BLaER1 (cell line): Measurements from ENCODE around the gene DISP3.

Experiments
- H3K27ac ChIP-seq: shearing (Covaris generic); formaldehyde crosslinking; 2 replicates; pipeline ENCODE4 v1.8.1; 2022
- H3K27me3 ChIP-seq: shearing (Covaris generic); formaldehyde crosslinking; 2 replicates; pipeline ENCODE4 v1.8.1; 2022
- H3K36me3 ChIP-seq: shearing (Covaris generic); formaldehyde crosslinking; 2 replicates; pipeline ENCODE4 v1.8.1; 2022
- H3K4me1 ChIP-seq: shearing (Covaris generic); formaldehyde crosslinking; 2 replicates; pipeline ENCODE4 v1.8.1; 2022
- H3K4me2 ChIP-seq: shearing (Covaris generic); formaldehyde crosslinking; 2 replicates; pipeline ENCODE4 v1.8.1; 2022
- H3K4me3 ChIP-seq: shearing (Covaris generic); formaldehyde crosslinking; 2 replicates; pipeline ENCODE4 v1.8.1; 2022
- H3K9ac ChIP-seq: shearing (Covaris generic); formaldehyde crosslinking; 2 replicates; pipeline ENCODE4 v1.8.1; 2022
- H3K9me3 ChIP-seq: shearing (Covaris generic); formaldehyde crosslinking; 2 replicates; pipeline ENCODE4 v1.8.1; 2022
- H4K20me1 ChIP-seq: shearing (Covaris generic); formaldehyde crosslinking; 2 replicates; pipeline ENCODE4 v1.8.1; 2022
- Cebpa-rat ChIP-seq: shearing (Covaris generic); IDR thresholded peaks from 2 replicates; pipeline ENCODE4 v1.8.1; 2022

The DISP3 gene

GRCh38 chr1:11484321-11484655, 5.3 kb downstream of the DISP3 start:
- H3K27me3 ChIP-seq, result peaks cover 17% of the 10 kb centered on the region; the same call in 1 of the 2 replicates
- no peak overlapping the region for H3K27ac ChIP-seq
- no peak overlapping the region for H3K4me3 ChIP-seq
- H3K9ac ChIP-seq, result no peak overlapping the region
- no peak for TF ChIP-seq Cebpa-rat
- peaks cover 29% of the 10 kb centered on the region for H3K4me1 ChIP-seq
- peaks cover 79% of the 10 kb centered on the region for H4K20me1 ChIP-seq
- no peaks in the 10 kb centered on the region for H3K9me3 ChIP-seq
- H3K4me2 ChIP-seq, result peak overlapping the region; percentile 43
- H3K36me3 ChIP-seq, result no peaks in the 10 kb centered on the region

DNA sequence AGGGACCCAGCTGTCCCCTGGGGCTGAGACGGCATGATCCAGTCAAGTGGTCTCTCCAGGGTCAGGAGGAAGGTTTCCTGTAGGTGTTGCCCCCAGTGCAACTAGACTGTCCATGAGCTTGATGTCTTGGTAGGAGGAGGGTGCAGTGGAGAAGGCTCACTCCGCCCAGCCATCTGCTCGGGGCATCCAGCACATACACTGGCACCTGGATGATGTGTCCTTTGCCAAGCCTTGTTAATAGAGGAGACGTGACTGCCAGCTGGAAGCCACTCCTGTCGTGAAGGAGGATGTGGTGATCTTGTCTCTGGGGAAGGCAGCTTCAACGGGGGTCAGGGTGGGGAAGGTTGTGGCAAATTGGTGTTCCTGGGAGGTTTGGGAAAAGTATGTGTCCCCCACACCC, 6.2 kb downstream of the DISP3 start:
- Histone ChIP-seq H3K4me1 (peaks cover 21% of the 10 kb centered on the region), H3K27me3 (peaks cover 17% of the 10 kb centered on the region; the same call in 1 of the 2 replicates), H4K20me1 (peaks cover 78% of the 10 kb centered on the region), H3K9me3 (no peaks in the 10 kb centered on the region), H3K9ac (no peak overlapping the region), H3K27ac (no peak overlapping the region), H3K36me3 (no peaks in the 10 kb centered on the region), H3K4me3 (no peak overlapping the region), H3K4me2 (peak overlapping the region; percentile 43)
- TF ChIP-seq Cebpa-rat, result no peak

- peaks cover 9% of the 10 kb centered on the region; the same call in 1 of the 2 replicates for H3K27me3 ChIP-seq
- no peak overlapping the region for H3K27ac ChIP-seq
Measured at GRCh38 chr1:11486231-11487009, 7.5 kb downstream of the DISP3 start.

DNA sequence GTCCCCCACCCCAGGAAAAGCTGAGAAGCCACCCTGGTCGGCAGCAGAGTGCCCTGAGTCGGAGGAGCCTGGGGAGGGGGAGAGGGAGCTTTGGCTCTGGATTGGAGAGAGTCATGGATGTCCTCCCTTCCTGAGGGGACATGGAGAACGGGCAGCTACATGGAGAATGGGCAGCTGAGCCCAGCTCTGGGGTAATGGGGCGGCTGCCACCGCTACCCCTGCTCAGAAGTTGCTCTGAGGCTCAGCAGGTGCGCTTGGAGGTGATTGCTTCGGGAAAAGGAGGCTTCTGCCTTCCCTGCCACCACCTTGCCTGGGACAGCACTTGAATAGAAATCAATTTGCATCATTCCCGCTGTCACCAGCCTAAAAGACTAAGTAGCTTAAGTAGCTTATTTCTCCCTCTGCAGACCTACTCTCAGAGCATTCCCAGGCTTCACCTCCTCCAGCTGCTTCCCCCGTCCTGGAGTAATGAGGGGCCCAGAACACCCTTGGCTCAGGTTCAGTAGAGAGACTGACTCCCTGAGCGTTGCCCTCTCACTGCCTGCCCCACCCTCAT, 8.3 kb downstream of the DISP3 start:
- TF ChIP-seq Cebpa-rat, result no peak
- no peaks in the 10 kb centered on the region for H3K9me3 ChIP-seq
- H3K4me1 ChIP-seq, result peaks cover 21% of the 10 kb centered on the region
- H3K36me3 ChIP-seq, result no peaks in the 10 kb centered on the region
- peaks cover 58% of the 10 kb centered on the region; the same call in 1 of the 2 replicates for H4K20me1 ChIP-seq
- H3K4me3 ChIP-seq, result no peak overlapping the region
- H3K4me2 ChIP-seq, result no peak overlapping the region
- peaks cover 6% of the 10 kb centered on the region; the same call in 1 of the 2 replicates for H3K27me3 ChIP-seq
- H3K9ac ChIP-seq, result no peak overlapping the region
- H3K27ac ChIP-seq, result no peak overlapping the region

More at GRCh38 chr1:11486231-11487009, 7.5 kb downstream of the DISP3 start:
- H3K4me1 ChIP-seq, result peaks cover 21% of the 10 kb centered on the region
- no peaks in the 10 kb centered on the region for H3K9me3 ChIP-seq
- H4K20me1 ChIP-seq, result peaks cover 66% of the 10 kb centered on the region; the same call in 1 of the 2 replicates
- no peaks in the 10 kb centered on the region for H3K36me3 ChIP-seq
- H3K4me3 ChIP-seq, result no peak overlapping the region
- no peak for TF ChIP-seq Cebpa-rat
- no peak overlapping the region for H3K9ac ChIP-seq
- no peak overlapping the region for H3K4me2 ChIP-seq

DNA sequence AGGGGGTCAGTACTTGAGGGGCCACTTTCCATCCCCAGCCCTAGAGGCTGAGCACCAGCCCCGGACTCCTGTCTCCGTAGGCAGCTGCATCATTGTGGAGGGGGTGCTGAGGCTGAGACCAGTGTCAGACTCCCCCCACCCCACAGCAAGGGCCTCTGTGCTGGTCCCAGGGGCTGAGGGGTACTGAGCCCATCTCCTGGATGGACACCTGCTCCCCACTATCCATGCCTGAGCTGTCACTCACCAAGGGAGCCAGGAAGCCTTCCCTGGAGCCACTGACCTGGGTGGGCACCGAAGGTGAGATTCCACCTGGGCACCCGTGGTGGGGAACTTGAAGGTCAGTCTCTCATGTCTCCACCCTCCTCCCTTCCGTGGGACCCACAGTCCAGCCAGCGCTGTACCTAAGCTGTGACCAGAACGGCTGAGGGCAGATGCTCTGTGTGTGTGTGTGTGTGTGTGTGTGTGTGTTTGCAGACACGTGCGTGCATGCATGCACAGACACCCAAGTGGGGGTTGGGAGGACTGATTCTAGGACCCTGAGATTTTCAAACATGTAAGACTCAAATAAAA, 9.3 kb downstream of the DISP3 start:
- H3K4me2 ChIP-seq, result no peak overlapping the region
- no peak for TF ChIP-seq Cebpa-rat
- H3K36me3 ChIP-seq, result no peaks in the 10 kb centered on the region
- H3K27ac ChIP-seq, result no peak overlapping the region
- H4K20me1 ChIP-seq, result peaks cover 48% of the 10 kb centered on the region; the same call in 1 of the 2 replicates
- H3K4me1 ChIP-seq, result peaks cover 21% of the 10 kb centered on the region
- no peaks in the 10 kb centered on the region for H3K9me3 ChIP-seq
- no peak overlapping the region for H3K9ac ChIP-seq
- H3K4me3 ChIP-seq, result no peak overlapping the region
- no peaks in the 10 kb centered on the region for H3K27me3 ChIP-seq

GRCh38 chr1:11488966-11489625, 10.1 kb downstream of the DISP3 start:
- TF ChIP-seq Cebpa-rat, result no peak
- no peaks in the 10 kb centered on the region for H3K36me3 ChIP-seq
- H3K9ac ChIP-seq, result no peak overlapping the region
- no peak overlapping the region for H3K4me2 ChIP-seq
- H3K27ac ChIP-seq, result no peak overlapping the region
- H3K27me3 ChIP-seq, result no peaks in the 10 kb centered on the region
- H3K4me3 ChIP-seq, result no peak overlapping the region
- H3K4me1 ChIP-seq, result peaks cover 16% of the 10 kb centered on the region
- peaks cover 4% of the 10 kb centered on the region; the same call in 1 of the 2 replicates for H3K9me3 ChIP-seq
- peaks cover 40% of the 10 kb centered on the region; the same call in 1 of the 2 replicates for H4K20me1 ChIP-seq

DNA sequence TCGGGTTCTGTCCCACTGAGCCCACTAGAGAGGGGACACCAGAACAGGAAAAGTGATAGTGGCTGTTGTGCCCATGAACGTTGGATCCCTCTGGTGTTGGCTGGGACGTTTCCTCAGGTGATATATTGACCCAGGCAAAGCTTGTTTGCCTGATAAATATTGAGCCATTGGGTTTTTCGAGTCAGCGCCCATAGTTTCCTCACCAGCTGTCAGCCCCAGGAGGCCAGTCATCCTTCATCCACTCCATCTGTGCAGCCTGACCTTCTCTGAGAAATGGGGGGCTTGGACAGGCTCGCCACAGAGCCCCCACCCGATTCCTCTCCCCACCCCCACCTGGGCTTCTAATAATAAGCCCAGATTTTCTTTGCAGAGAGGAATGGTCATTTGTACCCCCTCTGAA, 13.3 kb downstream of the DISP3 start:
- Histone ChIP-seq H3K9me3 (peaks cover 4% of the 10 kb centered on the region; the same call in 1 of the 2 replicates), H3K27ac (no peak overlapping the region), H4K20me1 (peaks cover 23% of the 10 kb centered on the region; the same call in 1 of the 2 replicates), H3K4me2 (no peak overlapping the region), H3K9ac (no peak overlapping the region), H3K27me3 (no peaks in the 10 kb centered on the region), H3K36me3 (no peaks in the 10 kb centered on the region), H3K4me3 (no peak overlapping the region), H3K4me1 (no peaks in the 10 kb centered on the region)
- no peak for TF ChIP-seq Cebpa-rat

GRCh38 chr1:11493972-11494655, 15.2 kb downstream of the DISP3 start:
- H3K27ac ChIP-seq, result no peak overlapping the region
- H3K4me1 ChIP-seq, result no peaks in the 10 kb centered on the region
- no peaks in the 10 kb centered on the region for H3K27me3 ChIP-seq
- H3K4me2 ChIP-seq, result no peak overlapping the region
- H4K20me1 ChIP-seq, result peaks cover 4% of the 10 kb centered on the region; the same call in 1 of the 2 replicates
- no peak for TF ChIP-seq Cebpa-rat
- H3K4me3 ChIP-seq, result no peak overlapping the region
- H3K9ac ChIP-seq, result no peak overlapping the region
- peaks cover 4% of the 10 kb centered on the region; the same call in 1 of the 2 replicates for H3K9me3 ChIP-seq
- H3K36me3 ChIP-seq, result no peaks in the 10 kb centered on the region

DNA sequence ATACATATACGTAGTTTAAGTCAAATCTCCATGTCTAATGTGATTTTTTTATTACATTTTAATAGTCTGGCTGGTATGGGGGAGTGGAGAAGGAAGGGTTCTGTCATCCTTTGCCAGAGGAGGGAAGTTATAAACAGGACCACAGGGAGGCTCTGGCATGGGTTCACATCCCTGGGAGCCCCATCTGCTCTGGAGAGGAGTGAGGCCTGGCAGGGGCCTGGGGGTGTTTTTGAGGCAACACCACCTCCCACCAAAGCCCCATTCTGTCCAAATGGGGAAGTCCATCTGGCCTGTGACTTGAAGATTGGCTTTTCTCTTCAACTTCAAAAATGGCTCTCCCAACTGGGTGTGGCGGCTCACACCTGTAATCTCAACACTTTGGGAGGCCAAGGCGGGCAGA, 15.8 kb downstream of the DISP3 start:
- Histone ChIP-seq H3K36me3 (no peaks in the 10 kb centered on the region), H3K4me1 (no peaks in the 10 kb centered on the region), H3K27me3 (no peaks in the 10 kb centered on the region), H3K4me3 (no peak overlapping the region), H3K9me3 (peaks cover 4% of the 10 kb centered on the region; the same call in 1 of the 2 replicates), H3K9ac (no peak overlapping the region), H3K4me2 (no peak overlapping the region), H4K20me1 (no peaks in the 10 kb centered on the region), H3K27ac (no peak overlapping the region)
- TF ChIP-seq Cebpa-rat, result no peak
